DLD1 (cell line): Measurements from ENCODE around the gene COASY.
"Not testable (repeated sequence)": the region's sequence is repeated elsewhere in the genome, so short reads cannot be mapped to it uniquely, and the experiment has no call there.

ENCODE experiments used
- in situ Hi-C: cut with HindIII; loops from 2 replicates; pipeline ENCODE4 v1.10.0; 2017; ENCODE audit warnings: low sequenced_read_pairs

COASY gene

GRCh38 chr17:42548993-42549755, 12.8 kb upstream of the COASY start:
- in situ Hi-C loops: no loop called here

- in situ Hi-C loops: not testable (repeated sequence)
Observed at GRCh38 chr17:42552736-42553135, 9.2 kb upstream of the COASY start, which contains the start of gene HSD17B1. TSS of gene HSD17B1 (plus strand) at chr17:42552923. CDS start at chr17:42552934, 11 bp downstream.

GRCh38 chr17:42553161-42553818, 8.7 kb upstream of the COASY start:
- in situ Hi-C loops: no loop called here

GRCh38 chr17:42553866-42554249, 8.1 kb upstream of the COASY start:
- in situ Hi-C loops: no loop called here

- in situ Hi-C loops: no loop called here
Observed at GRCh38 chr17:42554250-42555121, 7.5 kb upstream of the COASY start.

GRCh38 chr17:42555122-42555622, 6.8 kb upstream of the COASY start:
- in situ Hi-C loops: no loop called here

- in situ Hi-C loops: not testable (repeated sequence)
Observed at GRCh38 chr17:42555961-42556617, 5.9 kb upstream of the COASY start.

- in situ Hi-C loops: no loop called here
Observed at GRCh38 chr17:42559075-42559474, 2.9 kb upstream of the COASY start.

GRCh38 chr17:42560246-42560645, 1.7 kb upstream of the COASY start:
- in situ Hi-C loops: no loop called here

- in situ Hi-C loops: no loop called here
Observed at GRCh38 chr17:42562388-42563142, 617 bp downstream of the COASY start.

- in situ Hi-C loops: no loop called here
Observed at GRCh38 chr17:42563143-42563509, 1.2 kb downstream of the COASY start.

GRCh38 chr17:42563543-42563942, 1.6 kb downstream of the COASY start:
- in situ Hi-C loops: no loop called here

- in situ Hi-C loops: no loop called here
Observed at GRCh38 chr17:42563950-42564349, 2.0 kb downstream of the COASY start.

GRCh38 chr17:42564815-42565522, 3.0 kb downstream of the COASY start:
- in situ Hi-C loops: no loop called here

GRCh38 chr17:42565523-42566214, 3.7 kb downstream of the COASY start:
- in situ Hi-C loops: no loop called here

- in situ Hi-C loops: no loop called here
Observed at GRCh38 chr17:42566215-42566882, 4.4 kb downstream of the COASY start.

GRCh38 chr17:42566883-42567573, 5.1 kb downstream of the COASY start, which contains the start of gene MLX:
TSS of gene MLX (plus strand) at chr17:42567100. CDS start at chr17:42567125, 25 bp downstream.
- in situ Hi-C loops: no loop called here
